Tibial nerve (tissue), 4 donors: ENCODE measurements around the gene NDUFS5.

Source experiments
- CTCF ChIP-seq, 5 experiments: fragments of 200-600 bp in 3 of 5; fragments of 450-650 bp in 2 of 5; sonication (generic) in 3 of 5; IDR thresholded peaks; one replicate each; pipeline ENCODE4 v1.5.1; 2016 to 2019; ENCODE audit warnings: antibody characterized with exemption in 5 of 5, mild to moderate bottlenecking in 3 of 5, moderate library complexity in 2 of 5
- EP300 ChIP-seq, 2 donors: sonication (generic); formaldehyde crosslinking; IDR thresholded peaks; one replicate each; pipeline ENCODE4 v1.6.1; 2017; ENCODE audit warnings: antibody characterized with exemption in 2 of 2, mild to moderate bottlenecking in 1 of 2
- POLR2A ChIP-seq, 2 donors: fragments of 450-650 bp; IDR thresholded peaks; one replicate each; pipeline ENCODE4 v1.6.1; 2017; ENCODE audit warnings: antibody characterized with exemption in 2 of 2, mild to moderate bottlenecking in 2 of 2, moderate library complexity in 2 of 2

GRCh38 chr1:39081271-39082009, 55.3 kb downstream of the NDUFS5 start:
- peak in 1 of 5 experiments; percentile 11 for TF ChIP-seq CTCF (IDR thresholded peaks at IDR 0.05)
- no peak for TF ChIP-seq POLR2A (IDR thresholded peaks at IDR 0.05)
- TF ChIP-seq EP300 (IDR thresholded peaks at IDR 0.05) = no peak
